Glomerular endothelial cell (primary cell): ENCODE results near the gene DDX1. TPM values are rescaled to one million over a fixed set of nuclear protein-coding genes. Genes with fewer than 3 reads are reported as not detected.
"Not testable (repeated sequence)": the region's sequence is repeated elsewhere in the genome, so short reads cannot be mapped to it uniquely, and the experiment has no call there.

Experiments
- DNase-seq: peaks from one replicate; pipeline ENCODE4 v3.0.0-alpha.2; 2011; ENCODE audit warnings: low read depth, low spot score; ENCODE audit errors: extremely low read depth
- total RNA-seq: library from RNA; depleted of rRNA; stranded (reverse); fragments of >200 nt; gene quantifications from 2 replicates; pipeline ENCODE4 v1.2.3, GENCODE V29; 2015

Gene DDX1
- total RNA-seq, 1 donor from 2014 or later, result 65.9 TPM

DNA sequence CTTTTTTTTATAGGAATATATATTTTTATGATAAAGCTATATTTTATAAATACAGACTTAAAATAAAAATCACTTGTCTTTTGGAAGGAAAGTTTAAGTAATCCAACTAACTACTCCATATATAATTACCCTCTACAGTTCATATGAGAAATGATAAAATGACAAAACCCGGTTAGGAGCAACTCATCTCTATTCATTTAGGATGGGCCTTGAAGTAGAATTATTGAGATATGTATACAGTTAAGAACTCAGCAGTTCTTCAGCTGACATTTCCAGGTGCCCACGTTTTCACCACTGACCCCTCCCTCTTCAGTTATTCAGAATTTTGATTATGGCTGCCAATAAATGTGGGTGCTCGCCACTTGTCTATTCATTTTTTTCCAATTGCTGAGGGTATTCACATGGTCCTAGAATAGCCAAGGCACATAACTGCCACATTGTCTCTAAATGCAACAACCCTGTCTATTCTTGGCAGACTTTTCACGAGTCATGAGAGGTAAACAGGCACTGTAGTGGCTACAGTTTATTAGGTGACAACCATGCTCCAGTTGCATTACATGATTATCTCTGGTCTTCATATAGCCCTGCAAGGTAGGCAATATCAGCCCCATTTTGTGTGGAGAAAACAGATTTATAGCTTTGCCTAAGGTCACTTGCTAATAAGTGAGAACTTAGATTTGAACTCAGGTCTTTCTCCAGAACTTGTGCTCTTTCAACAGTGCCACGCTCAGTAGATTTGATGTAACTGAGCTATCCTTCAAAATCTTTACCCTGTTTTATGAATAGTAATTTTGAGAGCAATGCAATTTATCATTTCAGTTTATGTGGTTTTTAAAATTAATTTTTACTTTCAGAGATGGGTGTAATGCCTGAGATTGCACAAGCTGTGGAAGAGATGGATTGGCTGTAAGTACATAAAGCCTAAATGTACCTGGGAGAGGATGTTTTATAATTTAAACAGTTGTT, 2.9 kb downstream of the DDX1 start:
- no peak for DNase-seq

GRCh38 chr2:15595342-15595905, 3.8 kb downstream of the DDX1 start:
- DNase-seq, result no peak

DNA sequence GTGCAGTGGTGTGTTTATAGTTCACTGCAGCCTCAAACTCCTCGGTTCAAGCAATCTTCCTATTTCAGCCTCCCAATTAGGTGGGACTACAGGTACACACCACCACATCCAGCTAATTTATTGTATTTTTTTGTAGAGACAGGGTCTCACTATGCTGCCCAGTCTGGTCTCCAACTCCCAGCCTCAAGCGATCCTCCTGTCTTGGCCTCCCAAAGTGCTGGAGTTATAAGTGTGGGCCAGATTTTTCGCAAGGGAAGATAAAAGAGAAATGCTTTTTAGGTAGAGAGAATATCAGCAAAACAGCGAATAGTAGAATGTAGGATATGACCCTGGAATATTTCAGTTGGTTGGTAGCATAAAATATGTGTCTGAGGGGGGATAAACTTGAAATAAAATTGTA, 4.3 kb downstream of the DDX1 start:
- no peak for DNase-seq

DNA sequence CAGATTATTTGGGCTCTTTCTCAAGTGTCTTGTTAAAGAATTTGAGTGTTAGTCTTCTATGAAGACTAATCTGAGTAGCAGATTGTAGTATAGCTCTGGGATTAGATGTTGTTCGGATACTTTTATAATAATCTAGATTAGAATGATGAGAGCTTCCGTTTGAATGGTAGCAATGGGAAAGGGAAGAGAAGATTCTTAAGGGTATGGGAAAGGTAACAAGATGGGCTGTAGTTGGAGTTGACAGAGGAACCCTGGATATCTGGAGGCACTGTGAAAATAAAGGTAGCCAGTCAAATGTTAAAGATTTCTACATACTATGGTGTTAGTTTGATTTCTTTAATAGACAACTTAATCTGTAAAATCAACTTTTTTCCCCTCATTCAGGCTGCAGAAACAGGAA, 4.7 kb downstream of the DDX1 start:
- no peak for DNase-seq

DNA sequence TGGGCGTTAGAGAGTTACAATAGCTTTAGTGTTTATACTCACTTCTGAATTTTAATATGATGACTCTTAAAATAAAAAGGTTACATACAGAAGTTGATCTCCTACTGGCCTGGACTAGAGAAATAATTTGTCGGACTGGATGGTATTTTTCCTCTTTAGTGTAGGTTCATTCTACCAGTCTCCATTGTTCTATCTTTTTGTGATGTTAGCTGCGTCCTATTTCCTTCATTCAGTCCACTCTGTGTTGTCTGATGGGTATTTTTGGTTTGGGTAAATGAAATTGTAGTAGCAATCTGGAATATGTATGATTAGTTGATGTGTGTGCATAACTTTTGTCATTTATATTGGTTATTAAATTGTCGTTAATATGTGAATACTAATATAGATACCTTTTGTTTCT, 5.3 kb downstream of the DDX1 start:
- DNase-seq, result no peak

GRCh38 chr2:15599994-15600393, 8.3 kb downstream of the DDX1 start:
- DNase-seq, result no peak

GRCh38 chr2:15601681-15602080, 10.0 kb downstream of the DDX1 start:
- DNase-seq, result no peak

DNA sequence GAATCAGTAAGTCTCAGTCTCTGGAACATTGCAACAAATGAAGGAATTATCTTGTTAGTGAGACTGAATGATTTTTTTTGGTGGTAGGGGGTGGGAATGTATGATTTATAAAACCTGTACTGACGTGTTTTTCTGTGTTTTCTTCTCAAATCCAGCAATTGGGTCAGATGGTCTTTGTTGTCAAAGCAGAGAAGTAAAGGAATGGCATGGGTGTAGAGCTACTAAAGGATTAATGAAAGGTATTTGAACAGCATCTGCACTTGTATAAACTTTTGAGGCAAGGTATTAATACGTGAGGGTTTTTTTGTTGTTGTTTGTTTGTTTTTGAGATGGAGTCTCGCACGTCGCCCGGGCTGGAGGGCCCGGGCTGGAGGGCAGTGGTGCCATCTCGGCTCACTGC, 10.7 kb downstream of the DDX1 start:
- no peak for DNase-seq

DNA sequence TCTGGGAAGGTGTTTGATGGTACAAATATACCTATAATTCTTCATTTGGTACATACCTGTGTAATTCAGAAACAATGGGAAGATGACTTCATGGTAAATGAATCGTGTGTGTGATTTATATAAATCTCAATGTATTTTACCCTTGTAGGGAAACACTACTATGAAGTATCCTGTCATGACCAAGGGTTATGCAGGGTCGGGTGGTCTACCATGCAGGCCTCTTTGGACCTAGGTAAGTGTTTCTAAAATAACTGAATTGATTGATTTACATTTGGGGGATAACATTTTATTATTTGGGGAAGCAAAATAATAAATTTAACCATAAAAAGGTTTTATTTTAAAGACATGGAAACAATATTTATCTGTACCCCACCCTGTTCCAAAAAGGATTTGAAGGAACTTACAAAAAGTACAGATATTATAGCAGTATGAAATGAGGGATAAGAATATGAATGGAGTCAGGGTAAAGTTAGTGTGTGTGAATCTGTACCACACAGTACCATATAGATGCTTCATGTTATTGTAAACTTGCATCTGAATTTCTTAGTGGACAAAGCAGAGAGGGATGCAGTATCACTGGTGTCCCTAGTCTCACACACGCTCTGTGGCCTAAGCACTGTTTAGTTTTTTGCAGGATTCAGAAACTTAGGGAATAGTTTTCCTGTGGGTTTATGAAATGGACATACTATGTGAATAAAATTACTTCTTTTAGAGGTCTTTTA, 11.5 kb downstream of the DDX1 start:
- no peak for DNase-seq

GRCh38 chr2:15603948-15604347, 12.3 kb downstream of the DDX1 start:
- DNase-seq, result no peak

DNA sequence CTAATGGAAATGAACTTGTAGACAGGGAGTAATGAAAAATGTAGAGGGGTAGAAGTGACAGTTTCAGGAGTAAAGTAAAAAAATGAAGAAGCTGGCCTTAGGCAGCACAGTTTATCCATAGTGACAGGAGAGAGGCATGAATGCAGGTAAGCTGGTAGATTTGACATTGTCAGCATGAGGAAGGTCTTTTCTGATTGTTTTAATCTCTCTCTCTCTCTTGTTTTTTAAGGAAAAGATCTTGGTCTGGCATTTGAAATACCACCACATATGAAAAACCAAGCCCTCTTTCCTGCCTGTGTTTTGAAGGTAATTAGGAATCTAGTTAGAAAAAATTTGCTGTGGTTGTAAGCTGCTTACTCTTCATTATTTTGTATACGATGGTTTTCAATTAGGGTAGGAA, 14.1 kb downstream of the DDX1 start:
- DNase-seq, result no peak

GRCh38 chr2:15606481-15607441, 15.1 kb downstream of the DDX1 start:
- DNase-seq, result no peak

DNA sequence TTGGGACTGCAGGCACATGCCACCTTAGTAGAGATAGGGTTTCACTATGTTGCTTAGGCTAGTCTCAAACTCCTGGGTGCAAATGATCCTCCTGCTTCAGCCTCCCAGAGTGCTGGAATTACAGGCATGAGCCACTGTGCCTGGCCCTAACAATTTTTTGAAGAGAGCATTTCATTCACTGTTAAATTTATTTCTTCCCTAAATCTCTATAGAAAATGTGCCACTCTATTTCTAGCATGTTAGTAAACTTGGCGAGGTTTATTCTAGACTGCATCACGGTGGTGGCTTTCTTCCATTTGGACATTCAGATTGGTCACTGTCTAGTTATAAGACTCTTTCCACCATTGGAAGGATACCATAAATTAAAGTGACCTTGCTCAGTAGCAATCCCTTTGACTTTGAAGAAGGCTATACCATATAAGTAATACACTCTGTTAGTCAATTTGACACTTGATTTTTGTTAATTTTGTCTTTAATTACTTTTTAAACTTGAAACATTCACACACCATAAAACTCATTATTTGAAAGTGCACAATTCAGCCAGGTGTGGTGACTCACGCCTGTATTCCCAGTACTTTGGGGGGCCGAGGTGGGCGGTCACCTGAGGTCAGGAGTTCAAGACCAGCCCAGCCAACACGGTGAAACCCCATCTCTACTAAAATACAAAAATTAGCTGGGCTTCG, 16.2 kb downstream of the DDX1 start:
- DNase-seq, result no peak

DNA sequence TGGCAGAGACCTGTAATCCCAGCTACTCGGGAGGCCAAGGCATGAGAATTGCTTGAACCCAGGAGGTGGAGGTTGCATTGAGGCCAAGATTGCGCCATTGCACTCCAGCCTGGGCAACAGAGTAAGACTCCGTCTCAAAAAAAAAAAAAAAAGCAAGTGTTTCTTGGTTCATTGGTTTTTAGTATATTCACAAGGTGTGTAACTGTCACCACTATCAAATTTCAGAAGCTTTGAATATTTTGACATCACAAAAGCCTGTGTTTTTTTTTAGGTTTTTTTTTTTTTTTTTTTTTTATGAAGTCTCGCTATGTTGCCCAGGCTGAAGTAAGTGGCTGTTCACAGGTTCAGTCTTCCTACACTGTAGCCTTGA, 16.7 kb downstream of the DDX1 start:
- no peak for DNase-seq

DNA sequence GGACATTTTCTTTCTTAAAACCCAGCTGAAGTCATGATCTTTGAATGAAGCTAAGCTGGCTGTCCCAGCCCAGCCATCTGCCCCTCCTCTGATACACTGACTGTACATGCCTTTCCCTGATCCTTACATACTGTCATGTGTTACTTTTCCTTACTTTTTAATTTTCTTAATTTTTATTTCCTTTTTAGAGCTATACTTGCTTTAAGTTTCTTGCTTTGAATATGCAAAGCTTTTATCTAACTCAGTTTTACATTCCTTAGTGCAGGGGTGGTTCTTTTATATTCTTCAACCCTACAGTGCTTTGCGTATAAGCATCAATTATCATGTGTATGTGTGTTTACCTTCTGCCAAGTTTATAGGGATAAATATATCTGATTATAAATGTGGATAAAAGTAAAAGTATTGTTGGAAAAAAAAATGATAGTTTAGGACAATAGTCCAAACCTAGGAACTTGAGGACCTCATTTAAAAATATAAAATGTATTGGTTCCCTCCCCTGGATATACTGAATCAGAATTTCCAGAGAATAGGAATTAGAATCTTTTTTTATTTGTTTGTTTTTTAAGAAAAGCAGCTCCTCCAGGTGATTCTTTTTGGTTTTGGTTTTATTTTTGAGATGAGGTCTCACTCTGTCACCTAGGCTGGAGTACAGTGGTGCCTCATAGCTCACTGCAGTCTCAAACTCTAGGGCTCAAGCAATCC, 17.8 kb downstream of the DDX1 start:
- DNase-seq, result no peak

DNA sequence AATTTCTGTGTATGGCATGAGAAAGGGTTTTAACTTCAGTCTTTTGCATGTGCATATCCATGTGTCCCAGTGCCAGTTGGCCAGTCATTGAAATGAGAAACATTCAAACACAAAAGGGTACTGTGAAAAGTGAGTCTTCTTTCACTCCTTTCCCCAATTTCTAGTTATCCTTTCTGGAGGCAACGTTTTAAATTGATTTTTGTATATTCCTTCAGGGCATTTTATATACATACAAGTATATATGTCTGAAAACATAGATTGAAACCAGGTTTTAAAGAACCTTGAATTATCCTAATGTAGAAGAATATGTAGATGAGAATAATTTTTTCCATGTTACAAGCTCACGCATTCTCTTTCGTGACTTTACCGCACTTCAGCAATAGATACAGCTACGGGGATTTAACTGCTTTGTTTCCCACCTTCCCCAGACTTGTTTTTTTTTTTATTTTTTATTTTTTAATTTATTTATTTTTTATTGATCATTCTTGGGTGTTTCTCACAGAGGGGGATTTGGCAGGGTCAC, 18.8 kb downstream of the DDX1 start:
- DNase-seq, result no peak

DNA sequence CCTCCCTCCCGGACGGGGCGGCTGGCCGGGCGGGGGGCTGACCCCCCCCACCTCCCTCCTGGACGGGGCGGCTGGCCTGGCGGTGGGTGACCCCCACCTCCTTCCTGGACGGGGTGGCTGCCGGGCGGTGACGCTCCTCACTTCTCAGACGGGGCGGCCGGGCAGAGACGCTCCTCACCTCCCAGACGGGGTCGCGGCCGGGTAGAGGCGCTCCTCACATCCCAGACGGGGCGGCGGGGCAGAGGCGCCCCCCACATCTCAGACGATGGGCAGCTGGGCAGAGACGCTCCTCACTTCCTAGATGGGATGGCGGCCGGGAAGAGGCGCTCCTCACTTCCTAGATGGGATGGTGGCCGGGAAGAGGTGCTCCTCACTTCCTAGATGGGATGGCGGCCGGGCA, 20.4 kb downstream of the DDX1 start:
- DNase-seq, result not testable (repeated sequence)

DNA sequence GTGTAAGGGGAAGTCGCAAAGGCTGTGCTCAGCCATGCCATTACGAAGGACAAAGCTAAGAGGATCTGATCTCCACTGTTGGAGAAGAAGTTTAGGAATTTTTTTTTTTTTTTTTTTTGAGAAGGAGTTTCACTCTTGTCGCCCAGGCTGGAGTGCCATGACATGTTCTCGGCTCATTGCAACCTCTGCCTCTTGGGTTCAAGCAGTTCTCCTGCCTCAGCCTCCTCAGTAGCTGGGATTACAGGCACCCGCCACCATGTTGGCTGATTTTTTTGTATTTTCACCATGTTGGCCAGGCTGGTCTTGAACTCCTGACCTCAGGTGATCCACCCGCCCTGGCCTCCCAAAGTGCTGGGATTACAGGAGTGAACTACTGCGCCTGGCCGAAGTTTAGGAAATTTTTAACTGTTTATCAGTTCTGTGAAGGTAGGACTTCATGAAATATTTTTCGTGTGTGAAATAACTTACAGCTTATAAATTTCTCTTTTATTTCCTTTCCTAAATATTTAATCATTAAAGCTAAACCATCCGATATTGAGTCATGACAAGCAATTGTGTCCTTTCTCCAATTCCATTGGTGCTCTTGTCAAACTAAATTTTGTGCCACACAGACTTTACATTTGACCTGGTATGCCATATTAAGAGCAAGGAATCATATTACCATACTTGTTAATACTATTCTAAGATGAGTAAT, 22.2 kb downstream of the DDX1 start:
- no peak for DNase-seq
